H1 (cell line): ENCODE measurements around the gene PTGIS. TPM values are rescaled to one million over a fixed set of nuclear protein-coding genes. Genes with fewer than 3 reads are reported as not detected.

Experiments used
- E2F6 ChIP-seq: IDR thresholded peaks from 2 replicates; pipeline ENCODE4 v1.6.1; 2012; ENCODE audit warnings: inconsistent platforms
- JUN ChIP-seq: IDR thresholded peaks from 2 replicates; pipeline ENCODE4 v1.6.1; 2011; ENCODE audit warnings: low read depth, mild to moderate bottlenecking, improper control_type of control experiment, low read length
- RNF2 ChIP-seq: fragments of 200-900, 300-1000 bp; sonication (generic); IDR thresholded peaks from 2 replicates; pipeline ENCODE4 v1.7.1; 2016; ENCODE audit warnings: borderline replicate concordance, low read depth, mild to moderate bottlenecking, antibody characterized with exemption, low read length; ENCODE audit not compliant: poor library complexity, severe bottlenecking; ENCODE audit errors: missing control alignments
- TBP ChIP-seq: IDR thresholded peaks from 2 replicates; pipeline ENCODE4 v1.6.1; 2011; ENCODE audit warnings: low read depth, low read length, improper control_type of control experiment
- YY1 ChIP-seq: IDR thresholded peaks from 2 replicates; pipeline ENCODE4 v1.6.1; 2011; ENCODE audit warnings: low read depth, mild to moderate bottlenecking, low read length
- polyA plus RNA-seq, 7 experiments: library from polyadenylated mRNA; depleted of rRNA in 3 of 7; stranded (reverse) in 5 of 7; unstranded in 2 of 7; fragments of >200 nt in 5 of 7; fragments of 200-250 nt in 2 of 7; gene quantifications; 1 replicate in 5 of 7; 2 replicates in 1 of 7; 4 replicates in 1 of 7; pipeline versions ENCODE4 v1.2.1 to v1.2.3, GENCODE V29; 2011 to 2013; ENCODE audit warnings: missing spikeins in 2 of 7, mixed read lengths in 2 of 7
- total RNA-seq: library from RNA; stranded (reverse); fragmentation: NEBNext Ultra II Directional; extraction: Animal tissue kit (Norgen Biotek cat#: 25700); gene quantifications from 2 replicates; pipeline ENCODE4 v1.2.1, GENCODE V29; 2021

The PTGIS gene
- total and polyA plus RNA-seq, 2 of the 8 experiments (the other 6 are each of a cell fraction or from before 2014, with no cell fraction given), result 29.9 to 35.5 TPM

DNA sequence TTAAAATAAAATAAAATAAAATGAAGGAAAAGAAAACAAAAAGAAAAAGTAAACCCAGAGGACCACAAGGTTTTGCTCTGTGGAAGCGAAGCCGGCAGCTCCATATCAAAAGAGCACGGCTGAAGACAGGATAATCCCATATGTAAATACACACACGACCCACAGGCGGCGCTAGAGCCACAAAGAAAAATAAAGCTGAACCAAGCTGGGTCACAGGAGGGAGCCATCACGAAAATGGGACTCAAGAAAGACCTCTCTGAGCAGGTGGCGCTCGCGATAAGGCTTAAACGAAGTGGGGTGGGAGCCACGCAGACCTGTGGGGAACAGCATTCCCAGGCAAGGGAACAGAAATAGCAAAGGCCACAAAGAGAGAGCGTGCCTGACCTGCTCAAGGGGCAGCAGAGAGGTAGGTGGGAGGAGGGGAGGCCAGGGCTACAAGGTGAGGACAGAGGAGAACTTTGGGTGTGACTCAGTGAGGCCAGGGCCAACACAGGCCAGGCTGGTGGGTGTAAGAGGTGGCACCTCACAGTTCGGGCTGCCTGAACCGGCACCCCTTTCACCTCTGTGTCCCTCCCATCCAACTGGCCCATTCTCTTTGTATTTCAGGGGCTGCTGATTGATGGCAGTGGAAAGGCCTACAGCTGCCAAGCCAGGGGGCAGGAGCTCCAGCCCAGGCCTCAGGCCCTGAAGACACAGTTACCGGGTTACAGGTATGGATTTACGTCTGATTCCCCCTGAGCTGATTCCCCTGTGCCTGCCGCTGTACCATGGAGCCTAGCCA is 26.0 kb downstream of the PTGIS start (continued):
- TF ChIP-seq RNF2 (no peak), TBP (no peak), E2F6 (0 out of 2 replicates have a peak, but pooled peaks have one; percentile 24), YY1 (0 out of 2 replicates have a peak, but pooled peaks have one; percentile 16), JUN (no peak)
